Measurements from ENCODE around the gene PHLDA2.

GRCh38 chr11:2963761-2964160, 34.5 kb upstream of the PHLDA2 start:
- TF ChIP-seq CREB1 (CRISPR knock-in tag; IDR thresholded peaks at IDR 0.05; ENCODE audit: low read depth) (no peak), POLR2AphosphoS5 (IDR thresholded peaks at IDR 0.05; ENCODE audit: low read depth) (no peak), JUNB (IDR thresholded peaks at IDR 0.05; ENCODE audit: unreplicated experiment) (no peak), REST (IDR thresholded peaks at IDR 0.05; ENCODE audit: unreplicated experiment) (no peak), CTCF (conservative IDR thresholded peaks at IDR 0.05; ENCODE audit: low read depth in 2 of 2) (no peak), ZNF114 (CRISPR knock-in tag; IDR thresholded peaks at IDR 0.05) (no peak), EZH2 (IDR thresholded peaks at IDR 0.05; ENCODE audit: low read depth, unreplicated experiment) (no peak), ETS1 (IDR thresholded peaks at IDR 0.05) (no peak), EZH2phosphoT487 (IDR thresholded peaks at IDR 0.05; ENCODE audit: unreplicated experiment) (no peak), ZNF331 (CRISPR knock-in tag; IDR thresholded peaks at IDR 0.05; ENCODE audit: low read depth) (no peak), NANOG (IDR thresholded peaks at IDR 0.05; ENCODE audit: borderline replicate concordance) (no peak)
